ENCODE results near the gene ZNF627. TPM values are rescaled to one million over a fixed set of nuclear protein-coding genes. Genes with fewer than 3 reads are reported as not detected.

The ZNF627 gene
- 10 to 100 TPM in 1 of 2 donors, 1 to 10 TPM in 1; 5.6 to 13.1 TPM for total RNA-seq

GRCh38 chr19:11597202-11598102 is at the start of gene ZNF627:
ZNF627 (plus strand) TSS chr19:11597483; CDS start chr19:11597628, 145 bp downstream.
- Histone ChIP-seq H3K4me3 (peak within 1 kb of the TSS; percentile 93), H3K9me3 (no peaks in the 10 kb centered on the region), H3K4me1 (ENCODE audit: control insufficient read depth in 1 of 2, low read depth in 2 of 2) (peaks cover 7 to 16% of the 10 kb centered on the region in 2 donors), H3K36me3 (no peaks in the 10 kb centered on the region), H3K27me3 (replicated peaks; ENCODE audit: insufficient read depth) (no peaks in the 10 kb centered on the region), H3K27ac (peak within 1 kb of the TSS; percentile 77 to 79)
- DNase-seq (ENCODE audit: low spot score) (peak; percentile 99), ATAC-seq (ENCODE audit: insufficient number of reproducible peaks, low FRiP score, low read depth) (peak; percentile 96)
- peak; percentile 19 for TF ChIP-seq CTCF (IDR thresholded peaks at IDR 0.05)

- H3K27me3 ChIP-seq (replicated peaks; ENCODE audit: insufficient read depth): no peaks in the 10 kb centered on the region
- H3K27ac ChIP-seq: no peak overlapping the region
- no peak overlapping the region for H3K4me3 ChIP-seq
- no peak for TF ChIP-seq CTCF (IDR thresholded peaks at IDR 0.05)
- ATAC-seq (ENCODE audit: insufficient number of reproducible peaks, low FRiP score, low read depth) (no peak), DNase-seq (ENCODE audit: low spot score) (no peak)
- peaks cover 70% of the 10 kb centered on the region for H3K36me3 ChIP-seq
- peaks cover 0 to 17% of the 10 kb centered on the region in 2 donors for H3K4me1 ChIP-seq (ENCODE audit: control insufficient read depth in 1 of 2, low read depth in 2 of 2)
- H3K9me3 ChIP-seq: no peaks in the 10 kb centered on the region
Measured at GRCh38 chr19:11547929-11548700, 49.2 kb upstream of the ZNF627 start.

DNA sequence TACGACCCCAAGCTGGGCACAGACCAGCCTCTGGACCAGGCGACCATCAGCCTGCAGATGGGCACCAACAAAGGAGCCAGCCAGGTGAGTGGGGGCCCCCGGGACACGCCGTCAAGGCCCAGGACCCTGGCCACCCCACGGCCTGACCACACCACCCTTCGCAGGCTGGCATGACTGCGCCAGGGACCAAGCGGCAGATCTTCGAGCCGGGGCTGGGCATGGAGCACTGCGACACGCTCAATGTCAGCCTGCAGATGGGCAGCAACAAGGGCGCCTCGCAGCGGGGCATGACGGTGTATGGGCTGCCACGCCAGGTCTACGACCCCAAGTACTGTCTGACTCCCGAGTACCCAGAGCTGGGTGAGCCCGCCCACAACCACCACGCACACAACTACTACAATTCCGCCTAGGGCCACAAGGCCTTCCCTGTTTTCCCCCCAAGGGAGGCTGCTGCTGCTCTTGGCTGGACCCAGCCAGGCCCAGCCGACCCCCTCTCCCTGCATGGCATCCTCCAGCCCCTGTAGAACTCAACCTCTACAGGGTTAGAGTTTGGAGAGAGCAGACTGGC is 47.8 kb upstream of the ZNF627 start:
- Histone ChIP-seq H3K9me3 (no peaks in the 10 kb centered on the region), H3K27me3 (replicated peaks; ENCODE audit: insufficient read depth) (no peaks in the 10 kb centered on the region), H3K36me3 (peaks cover 73% of the 10 kb centered on the region), H3K27ac (no peak overlapping the region), H3K4me3 (no peak overlapping the region), H3K4me1 (ENCODE audit: control insufficient read depth in 1 of 2, low read depth in 2 of 2) (peaks cover 0 to 7% of the 10 kb centered on the region in 2 donors)
- no peak for TF ChIP-seq CTCF (IDR thresholded peaks at IDR 0.05)
- ATAC-seq (ENCODE audit: insufficient number of reproducible peaks, low FRiP score, low read depth) (no peak), DNase-seq (ENCODE audit: low spot score) (no peak)

DNA sequence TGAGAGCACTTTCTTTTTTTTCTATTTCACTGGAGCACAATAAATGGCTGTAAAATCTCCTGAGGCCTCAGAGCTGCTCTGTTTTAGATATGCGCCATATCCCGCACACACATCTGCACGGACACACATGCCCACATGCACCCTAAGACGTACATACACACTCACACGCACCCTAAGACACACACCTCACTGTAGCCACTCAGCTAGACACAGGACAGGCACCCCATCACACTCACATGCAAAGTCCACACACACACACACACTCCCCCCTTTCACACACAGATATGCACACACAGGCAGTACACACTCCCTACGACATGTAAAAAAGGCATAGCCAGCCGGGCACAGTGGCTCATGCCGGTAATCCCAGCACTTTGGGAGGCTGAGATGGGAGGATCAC is 47.0 kb upstream of the ZNF627 start:
- Histone ChIP-seq H3K9me3 (no peaks in the 10 kb centered on the region), H3K27me3 (replicated peaks; ENCODE audit: insufficient read depth) (no peaks in the 10 kb centered on the region), H3K4me1 (ENCODE audit: control insufficient read depth in 1 of 2, low read depth in 2 of 2) (no peaks in the 10 kb centered on the region), H3K36me3 (peaks cover 72% of the 10 kb centered on the region), H3K4me3 (no peak overlapping the region), H3K27ac (peak overlapping the region in 1 of 2 donors; percentile 65)
- ATAC-seq (ENCODE audit: insufficient number of reproducible peaks, low FRiP score, low read depth) (no peak), DNase-seq (ENCODE audit: low spot score) (no peak)
- TF ChIP-seq CTCF (IDR thresholded peaks at IDR 0.05): no peak
